ENCODE results near the gene OR9I1. TPM values are rescaled to one million over a fixed set of nuclear protein-coding genes. Genes with fewer than 3 reads are reported as not detected.

Gene OR9I1
- total RNA-seq, 1 donor, result not detected

GRCh38 chr11:58068655-58069054 is 56.7 kb downstream of the OR9I1 start:
- Histone ChIP-seq H3K27me3 (ENCODE audit: insufficient read depth, low read length) (no peaks in the 10 kb centered on the region), H3K9me3 (ENCODE audit: low read depth, low read length) (no peaks in the 10 kb centered on the region)

GRCh38 chr11:58067685-58068084 is 57.6 kb downstream of the OR9I1 start:
- H3K4me1 ChIP-seq (ENCODE audit: insufficient read depth, low read length), result no peaks in the 10 kb centered on the region
- no peak overlapping the region for H3K4me3 ChIP-seq (ENCODE audit: low read length)
- H3K9me3 ChIP-seq (ENCODE audit: low read depth, low read length), result no peaks in the 10 kb centered on the region
- H3K27me3 ChIP-seq (ENCODE audit: insufficient read depth, low read length), result no peaks in the 10 kb centered on the region

More at GRCh38 chr11:58068655-58069054, 56.7 kb downstream of the OR9I1 start:
- Histone ChIP-seq H3K4me1 (ENCODE audit: insufficient read depth, low read length) (no peaks in the 10 kb centered on the region), H3K4me3 (ENCODE audit: low read length) (no peak overlapping the region)

Other genes with a start within 250 kb of the OR9I1 start
- not detected for gene OR9Q1, start 101.6 kb downstream of the OR9I1 start, total RNA-seq
- not detected for gene OR6Q1, start 94.6 kb downstream of the OR9I1 start, total RNA-seq
- not detected for gene OR9Q2, start 63.5 kb upstream of the OR9I1 start, total RNA-seq
- gene OR1S2, start 78.6 kb upstream of the OR9I1 start, total RNA-seq, result not detected
- not detected for gene OR1S1, start 87.2 kb upstream of the OR9I1 start, total RNA-seq
- not detected for gene OR10Q1, start 103.4 kb upstream of the OR9I1 start, total RNA-seq
- gene OR10W1, start 142.7 kb upstream of the OR9I1 start, total RNA-seq, result not detected
- not detected for gene OR5B17, start 233.5 kb upstream of the OR9I1 start, total RNA-seq